ENCODE measurements around the gene C17orf50.
A peak's percentile ranks its signal among the peaks of the same experiment; 100 is the strongest.
"Not testable (repeated sequence)": the region's sequence is repeated elsewhere in the genome, so short reads cannot be mapped to it uniquely, and the experiment has no call there.

The C17orf50 gene

DNA sequence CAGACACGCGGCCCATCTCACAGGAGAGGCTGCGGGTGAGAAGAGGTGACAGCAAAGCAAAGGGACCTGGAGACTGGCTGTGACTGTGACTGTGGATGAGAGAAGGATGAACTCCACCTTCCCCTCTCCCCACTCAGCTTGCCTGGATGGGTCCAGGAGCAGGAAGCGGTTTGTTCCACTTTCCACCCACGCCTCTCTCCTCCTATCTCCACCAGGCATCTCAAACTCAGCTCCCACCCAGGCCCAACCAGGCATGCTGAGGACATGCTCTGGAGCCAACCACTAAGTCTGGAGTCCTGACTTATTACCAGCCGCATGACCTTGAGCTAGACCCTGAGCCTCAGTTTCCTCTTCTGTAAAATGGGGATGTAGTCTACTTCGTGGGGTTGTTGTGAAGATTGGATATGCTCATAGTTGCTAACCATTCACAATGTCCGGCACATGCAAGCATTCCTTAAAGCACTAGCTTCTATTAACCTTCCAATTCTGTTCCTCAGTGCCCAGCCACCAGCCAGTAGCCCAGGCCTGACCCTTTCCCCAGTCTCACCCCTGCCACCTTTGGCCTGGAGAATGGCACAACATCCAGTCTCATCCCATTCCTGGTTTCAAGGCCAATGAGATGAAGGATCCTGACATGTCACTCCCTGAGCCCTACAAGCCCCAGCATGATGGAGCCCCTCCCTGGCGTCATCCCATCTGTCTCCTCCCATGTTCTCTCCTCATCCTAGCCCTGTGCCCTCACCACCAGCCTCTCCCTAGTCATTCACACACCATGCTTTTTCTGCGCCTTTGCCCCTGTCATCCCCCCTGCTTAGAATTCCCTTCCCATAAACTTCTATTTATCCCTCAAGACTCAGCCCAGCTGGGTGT is 9.9 kb upstream of the C17orf50 start:
- Histone ChIP-seq H3K36me3 (ENCODE audit: control insufficient read depth, insufficient read depth, low read length) (no peaks in the 10 kb centered on the region), H3K9me3 (ENCODE audit: control insufficient read depth, low read length) (no peaks in the 10 kb centered on the region), H3K4me1 (ENCODE audit: control insufficient read depth, insufficient read depth, low read length, poor library complexity, severe bottlenecking) (no peaks in the 10 kb centered on the region), H3K27me3 (replicated peaks; ENCODE audit: control insufficient read depth, insufficient read depth, low read length, poor library complexity, severe bottlenecking) (peaks cover 23% of the 10 kb centered on the region), H3K4me3 (ENCODE audit: insufficient read depth, low read depth, low read length, poor library complexity, severe bottlenecking) (no peak overlapping the region), H3K27ac (ENCODE audit: insufficient read depth, low read length, poor library complexity, severe bottlenecking) (no peak overlapping the region)
- DNase-seq = no peak

- not testable (repeated sequence) for H3K36me3 ChIP-seq (ENCODE audit: control insufficient read depth, insufficient read depth, low read length); DNase-seq; H3K4me3 ChIP-seq (ENCODE audit: insufficient read depth, low read depth, low read length, poor library complexity, severe bottlenecking); H3K27ac ChIP-seq (ENCODE audit: insufficient read depth, low read length, poor library complexity, severe bottlenecking); H3K9me3 ChIP-seq (ENCODE audit: control insufficient read depth, low read length); H3K4me1 ChIP-seq (ENCODE audit: control insufficient read depth, insufficient read depth, low read length, poor library complexity, severe bottlenecking)
- peaks cover 23% of the 10 kb centered on the region for H3K27me3 ChIP-seq (replicated peaks; ENCODE audit: control insufficient read depth, insufficient read depth, low read length, poor library complexity, severe bottlenecking)
These were observed 9.1 kb upstream of the C17orf50 start for GRCh38 chr17:35751541-35751940.

DNA sequence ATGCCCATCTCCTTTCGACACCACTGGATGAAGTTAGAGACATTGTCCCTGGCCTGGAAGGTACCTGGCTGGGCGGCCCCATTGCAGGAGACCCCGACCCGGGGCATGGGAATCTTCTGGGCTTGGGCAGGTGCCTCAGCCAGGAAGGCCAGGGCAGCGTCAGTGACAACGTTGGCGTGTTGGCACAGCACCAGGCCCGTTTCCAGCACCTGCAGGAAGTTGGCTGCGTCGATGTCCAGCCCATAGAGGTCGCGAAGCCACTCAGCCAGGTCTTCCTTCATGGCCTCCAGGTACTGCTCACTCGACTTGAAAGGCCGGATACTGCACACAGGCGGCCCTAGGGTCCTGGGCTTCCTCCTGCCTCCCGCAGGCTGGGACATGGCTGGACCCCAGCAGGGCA is 8.2 kb upstream of the C17orf50 start:
- H3K4me3 ChIP-seq (ENCODE audit: insufficient read depth, low read depth, low read length, poor library complexity, severe bottlenecking) = no peak overlapping the region
- H3K9me3 ChIP-seq (ENCODE audit: control insufficient read depth, low read length) = no peaks in the 10 kb centered on the region
- no peaks in the 10 kb centered on the region for H3K36me3 ChIP-seq (ENCODE audit: control insufficient read depth, insufficient read depth, low read length)
- H3K27ac ChIP-seq (ENCODE audit: insufficient read depth, low read length, poor library complexity, severe bottlenecking) = no peak overlapping the region
- peaks cover 23% of the 10 kb centered on the region for H3K27me3 ChIP-seq (replicated peaks; ENCODE audit: control insufficient read depth, insufficient read depth, low read length, poor library complexity, severe bottlenecking)
- DNase-seq = no peak
- H3K4me1 ChIP-seq (ENCODE audit: control insufficient read depth, insufficient read depth, low read length, poor library complexity, severe bottlenecking) = no peaks in the 10 kb centered on the region

DNA sequence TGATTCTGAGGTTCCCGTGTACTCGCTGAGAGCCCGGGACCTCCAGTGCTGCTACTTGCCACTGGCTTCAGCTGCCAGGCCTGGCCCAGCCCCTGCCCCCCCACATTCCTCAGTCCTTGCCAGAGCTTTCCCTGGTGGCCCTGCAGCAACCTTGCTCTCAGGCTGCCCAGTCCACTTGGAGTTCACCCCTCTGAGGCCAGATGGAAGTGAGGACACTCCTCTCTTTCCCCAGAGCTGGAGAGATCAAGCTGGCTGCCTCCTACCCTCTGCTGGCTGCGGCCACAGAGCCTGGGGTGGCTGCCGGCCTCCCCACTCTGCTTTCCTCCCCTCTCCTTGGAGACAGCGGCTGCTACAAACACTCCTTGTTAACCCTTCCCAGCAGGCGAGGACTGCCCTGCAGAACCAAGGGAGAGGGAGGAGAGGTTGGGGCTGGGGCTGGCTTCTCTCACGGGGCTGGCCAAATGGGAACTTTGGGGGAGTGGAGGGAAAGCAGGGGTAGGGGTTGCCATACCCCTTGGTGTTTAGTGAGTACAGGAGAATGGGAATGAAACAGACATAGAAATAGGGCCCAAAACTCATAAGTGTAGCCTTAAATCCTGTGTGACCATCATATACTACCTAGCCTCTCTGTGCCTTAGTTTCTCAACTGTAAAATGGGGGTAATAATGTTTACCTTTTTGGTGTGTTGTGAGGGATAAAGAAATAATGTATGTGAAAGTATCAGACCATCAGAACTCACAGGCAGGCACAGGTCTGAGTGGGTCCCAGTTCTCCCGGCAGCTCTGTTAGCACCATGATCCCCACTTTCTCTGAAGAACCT is 7.5 kb upstream of the C17orf50 start, which contains the start of gene GAS2L2:
Gene GAS2L2, minus strand, starts transcription at position 295 of the 820 bp plus-strand sequence. CDS start 389 bp downstream, outside the sequence.
- H3K4me1 ChIP-seq (ENCODE audit: control insufficient read depth, insufficient read depth, low read length, poor library complexity, severe bottlenecking) = no peaks in the 10 kb centered on the region
- no peak for DNase-seq
- H3K9me3 ChIP-seq (ENCODE audit: control insufficient read depth, low read length) = no peaks in the 10 kb centered on the region
- peaks cover 20% of the 10 kb centered on the region for H3K27me3 ChIP-seq (replicated peaks; ENCODE audit: control insufficient read depth, insufficient read depth, low read length, poor library complexity, severe bottlenecking)
- no peak within 1 kb of the TSS for H3K4me3 ChIP-seq (ENCODE audit: insufficient read depth, low read depth, low read length, poor library complexity, severe bottlenecking)
- H3K36me3 ChIP-seq (ENCODE audit: control insufficient read depth, insufficient read depth, low read length) = no peaks in the 10 kb centered on the region
- no peak within 1 kb of the TSS for H3K27ac ChIP-seq (ENCODE audit: insufficient read depth, low read length, poor library complexity, severe bottlenecking)

GRCh38 chr17:35757243-35757642 is 3.4 kb upstream of the C17orf50 start:
- Histone ChIP-seq H3K36me3 (ENCODE audit: control insufficient read depth, insufficient read depth, low read length) (no peaks in the 10 kb centered on the region), H3K27me3 (replicated peaks; ENCODE audit: control insufficient read depth, insufficient read depth, low read length, poor library complexity, severe bottlenecking) (no peaks in the 10 kb centered on the region), H3K9me3 (ENCODE audit: control insufficient read depth, low read length) (no peaks in the 10 kb centered on the region), H3K4me3 (ENCODE audit: insufficient read depth, low read depth, low read length, poor library complexity, severe bottlenecking) (no peak overlapping the region), H3K27ac (ENCODE audit: insufficient read depth, low read length, poor library complexity, severe bottlenecking) (no peak overlapping the region), H3K4me1 (ENCODE audit: control insufficient read depth, insufficient read depth, low read length, poor library complexity, severe bottlenecking) (no peaks in the 10 kb centered on the region)
- no peak for DNase-seq

- Histone ChIP-seq H3K9me3 (ENCODE audit: control insufficient read depth, low read length) (no peaks in the 10 kb centered on the region), H3K27me3 (replicated peaks; ENCODE audit: control insufficient read depth, insufficient read depth, low read length, poor library complexity, severe bottlenecking) (no peaks in the 10 kb centered on the region), H3K4me3 (ENCODE audit: insufficient read depth, low read depth, low read length, poor library complexity, severe bottlenecking) (no peak overlapping the region), H3K36me3 (ENCODE audit: control insufficient read depth, insufficient read depth, low read length) (no peaks in the 10 kb centered on the region), H3K4me1 (ENCODE audit: control insufficient read depth, insufficient read depth, low read length, poor library complexity, severe bottlenecking) (peaks cover 3% of the 10 kb centered on the region), H3K27ac (ENCODE audit: insufficient read depth, low read length, poor library complexity, severe bottlenecking) (no peak overlapping the region)
- no peak for DNase-seq
These were observed 914 bp downstream of the C17orf50 start for GRCh38 chr17:35761601-35762000.

GRCh38 chr17:35763767-35764122 is 3.1 kb downstream of the C17orf50 start:
- Histone ChIP-seq H3K27ac (ENCODE audit: insufficient read depth, low read length, poor library complexity, severe bottlenecking) (no peak overlapping the region), H3K9me3 (ENCODE audit: control insufficient read depth, low read length) (no peaks in the 10 kb centered on the region), H3K4me3 (ENCODE audit: insufficient read depth, low read depth, low read length, poor library complexity, severe bottlenecking) (peak overlapping the region; percentile 65), H3K36me3 (ENCODE audit: control insufficient read depth, insufficient read depth, low read length) (no peaks in the 10 kb centered on the region), H3K4me1 (ENCODE audit: control insufficient read depth, insufficient read depth, low read length, poor library complexity, severe bottlenecking) (peaks cover 3% of the 10 kb centered on the region), H3K27me3 (replicated peaks; ENCODE audit: control insufficient read depth, insufficient read depth, low read length, poor library complexity, severe bottlenecking) (no peaks in the 10 kb centered on the region)
- DNase-seq = no peak

GRCh38 chr17:35764123-35764991 is 3.7 kb downstream of the C17orf50 start:
- no peaks in the 10 kb centered on the region for H3K36me3 ChIP-seq (ENCODE audit: control insufficient read depth, insufficient read depth, low read length)
- DNase-seq = peak; percentile 72 to 77 (median 74)
- peaks cover 3% of the 10 kb centered on the region for H3K4me1 ChIP-seq (ENCODE audit: control insufficient read depth, insufficient read depth, low read length, poor library complexity, severe bottlenecking)
- no peaks in the 10 kb centered on the region for H3K9me3 ChIP-seq (ENCODE audit: control insufficient read depth, low read length)
- H3K4me3 ChIP-seq (ENCODE audit: insufficient read depth, low read depth, low read length, poor library complexity, severe bottlenecking) = peak overlapping the region; percentile 65
- peak overlapping the region; percentile 33 for H3K27ac ChIP-seq (ENCODE audit: insufficient read depth, low read length, poor library complexity, severe bottlenecking)
- no peaks in the 10 kb centered on the region for H3K27me3 ChIP-seq (replicated peaks; ENCODE audit: control insufficient read depth, insufficient read depth, low read length, poor library complexity, severe bottlenecking)

DNA sequence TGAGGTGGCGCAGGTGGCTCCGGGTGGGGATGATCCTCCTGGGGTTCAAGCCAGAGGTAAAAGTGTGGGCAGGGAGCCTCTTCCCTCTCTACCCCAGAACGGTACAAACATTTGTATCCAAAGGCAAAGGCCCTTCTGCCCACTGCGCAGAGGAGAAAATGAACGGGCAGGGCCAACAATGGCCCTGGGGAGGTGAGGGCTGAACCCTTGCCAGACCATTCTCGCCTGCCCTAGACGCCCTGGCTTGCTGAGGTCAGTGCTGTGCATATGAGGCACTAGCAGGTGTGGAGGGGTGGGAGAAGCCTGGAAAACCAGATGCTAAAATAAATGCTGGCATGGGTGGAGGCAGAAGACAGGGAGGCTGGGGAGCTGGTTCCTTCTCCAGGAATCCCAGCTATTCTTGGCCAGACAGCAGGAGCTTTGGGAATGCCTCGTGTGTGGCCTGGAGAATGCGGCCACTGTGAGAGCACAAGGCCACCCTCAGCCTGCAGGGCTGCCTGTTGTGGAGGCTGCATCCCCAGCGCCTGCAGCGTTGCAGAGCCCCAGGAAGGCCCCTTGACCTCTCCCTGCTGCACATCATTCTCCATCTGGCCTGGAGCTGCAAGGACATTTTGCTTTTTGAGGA is 4.5 kb downstream of the C17orf50 start:
- Histone ChIP-seq H3K27me3 (replicated peaks; ENCODE audit: control insufficient read depth, insufficient read depth, low read length, poor library complexity, severe bottlenecking) (no peaks in the 10 kb centered on the region), H3K4me1 (ENCODE audit: control insufficient read depth, insufficient read depth, low read length, poor library complexity, severe bottlenecking) (peaks cover 3% of the 10 kb centered on the region), H3K9me3 (ENCODE audit: control insufficient read depth, low read length) (no peaks in the 10 kb centered on the region), H3K4me3 (ENCODE audit: insufficient read depth, low read depth, low read length, poor library complexity, severe bottlenecking) (no peak overlapping the region), H3K27ac (ENCODE audit: insufficient read depth, low read length, poor library complexity, severe bottlenecking) (no peak overlapping the region), H3K36me3 (ENCODE audit: control insufficient read depth, insufficient read depth, low read length) (no peaks in the 10 kb centered on the region)
- no peak for DNase-seq

Data from effector memory CD4-positive, alpha-beta T cell (primary cell).